Panc1 (cell line): ENCODE measurements around the gene TMEM273.

Experiments used
- CTCF ChIP-seq: fragments of 450-650 bp; IDR thresholded peaks from 2 replicates; pipeline ENCODE4 v1.5.1; 2017; ENCODE audit warnings: mild to moderate bottlenecking
- SIN3A ChIP-seq: IDR thresholded peaks from 2 replicates; pipeline ENCODE4 v1.6.1; 2012; ENCODE audit warnings: low read depth, mild to moderate bottlenecking, low read length, moderate library complexity, borderline replicate concordance; ENCODE audit not compliant: insufficient read depth
- TCF7L2 ChIP-seq: IDR thresholded peaks from 2 replicates; pipeline ENCODE4 v1.6.1; 2011; ENCODE audit warnings: mild to moderate bottlenecking, low read depth, low read length, inconsistent platforms

DNA sequence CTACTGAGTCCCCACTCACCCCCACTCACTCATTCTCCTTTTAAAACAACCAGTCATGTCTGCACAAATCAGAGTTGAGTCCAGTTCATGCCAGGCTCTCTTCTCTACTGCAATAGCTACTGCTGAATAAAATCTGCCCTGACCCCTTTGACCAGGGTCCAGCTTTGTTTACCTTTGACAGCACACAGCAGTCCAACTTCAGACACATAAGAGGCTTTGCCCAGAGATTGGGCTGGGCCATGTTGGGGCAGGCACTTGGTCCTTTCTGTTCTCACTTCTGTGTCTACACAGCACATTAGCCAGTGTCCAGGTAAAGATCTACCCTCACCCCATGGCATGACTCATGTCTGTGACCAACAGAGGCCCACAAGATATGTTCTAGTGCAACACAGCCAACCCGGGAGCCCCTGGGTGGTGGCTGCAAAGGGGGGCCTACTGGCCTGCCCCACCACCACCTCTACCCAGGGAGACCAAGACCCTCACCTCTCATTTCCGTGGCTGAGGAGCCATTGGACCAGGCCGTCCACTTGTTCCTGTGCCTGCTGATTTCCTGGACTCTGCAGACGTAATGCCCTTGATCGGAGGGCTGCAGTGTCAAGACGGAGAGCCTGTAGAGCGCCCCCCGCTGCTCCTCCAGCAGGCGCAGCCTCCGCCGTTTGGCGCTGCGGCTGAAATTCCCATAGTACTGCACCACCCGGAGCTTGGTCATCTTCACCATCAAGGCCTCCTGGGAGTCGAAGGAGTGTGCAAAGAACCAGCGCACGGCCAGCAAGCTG, 80.9 kb downstream of the TMEM273 start:
- TF ChIP-seq CTCF (no peak), SIN3A (no peak), TCF7L2 (no peak)
